SK-N-SH (cell line): ENCODE data around the gene LAMA1.

Experiments used
- EZH2phosphoT487 ChIP-seq: fragments of 200-600 bp; sonication (generic); IDR thresholded peaks from 2 replicates; pipeline ENCODE4 v1.6.1; 2017; ENCODE audit warnings: low read depth, mixed run types, mild to moderate bottlenecking, antibody characterized with exemption, moderate library complexity, borderline replicate concordance
- RAD21 ChIP-seq: IDR thresholded peaks from 2 replicates; pipeline ENCODE4 v1.6.1; 2012; ENCODE audit warnings: mild to moderate bottlenecking, low read length

DNA sequence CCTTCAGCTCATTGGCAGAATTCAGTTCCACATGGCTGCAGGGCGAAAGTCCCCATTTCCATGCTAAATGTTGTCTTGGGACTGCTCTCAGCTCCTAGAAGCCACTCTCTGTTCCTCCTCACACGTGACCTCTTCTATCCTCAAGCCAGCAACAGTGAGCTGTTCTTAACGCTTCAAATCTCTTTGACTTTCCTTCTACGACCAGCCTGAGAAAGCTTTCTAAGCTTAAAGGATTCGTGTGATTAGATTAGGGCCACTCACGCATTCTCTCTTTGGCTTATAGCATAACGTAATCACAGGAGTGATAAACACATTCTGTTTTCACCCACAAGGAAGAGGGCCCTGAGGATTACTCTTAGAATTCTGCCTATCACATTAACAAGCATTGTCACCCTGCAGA is 29.8 kb upstream of the LAMA1 start:
- no peak for TF ChIP-seq EZH2phosphoT487
- TF ChIP-seq RAD21 = no peak
